ENCODE measurements around the gene BRWD1.

- TF ChIP-seq POLR2A (IDR thresholded peaks at IDR 0.05; ENCODE audit: low read depth, low read length) (no peak), TAF1 (IDR thresholded peaks at IDR 0.05; ENCODE audit: borderline replicate concordance, low read depth, low read length) (no peak), POLR2AphosphoS5 (IDR thresholded peaks at IDR 0.05; ENCODE audit: low read depth, low read length) (no peak)
Measured at GRCh38 chr21:39144191-39144590, 169.2 kb downstream of the BRWD1 start.

Data from GM12892 (cell line).